BLaER1 (cell line): ENCODE measurements around the gene ABHD1.
A peak's percentile ranks its signal among the peaks of the same experiment; 100 is the strongest.

Source experiments
- H3K27ac ChIP-seq: shearing (Covaris generic); formaldehyde crosslinking; 2 replicates; pipeline ENCODE4 v1.8.1; 2022
- H3K27me3 ChIP-seq: shearing (Covaris generic); formaldehyde crosslinking; 2 replicates; pipeline ENCODE4 v1.8.1; 2022
- H3K36me3 ChIP-seq: shearing (Covaris generic); formaldehyde crosslinking; 2 replicates; pipeline ENCODE4 v1.8.1; 2022
- H3K4me1 ChIP-seq: shearing (Covaris generic); formaldehyde crosslinking; 2 replicates; pipeline ENCODE4 v1.8.1; 2022
- H3K4me2 ChIP-seq: shearing (Covaris generic); formaldehyde crosslinking; 2 replicates; pipeline ENCODE4 v1.8.1; 2022
- H3K4me3 ChIP-seq: shearing (Covaris generic); formaldehyde crosslinking; 2 replicates; pipeline ENCODE4 v1.8.1; 2022
- H3K9ac ChIP-seq: shearing (Covaris generic); formaldehyde crosslinking; 2 replicates; pipeline ENCODE4 v1.8.1; 2022
- H3K9me3 ChIP-seq: shearing (Covaris generic); formaldehyde crosslinking; 2 replicates; pipeline ENCODE4 v1.8.1; 2022
- H4K20me1 ChIP-seq: shearing (Covaris generic); formaldehyde crosslinking; 2 replicates; pipeline ENCODE4 v1.8.1; 2022
- Cebpa-rat ChIP-seq: shearing (Covaris generic); IDR thresholded peaks from 2 replicates; pipeline ENCODE4 v1.8.1; 2022

The ABHD1 gene

GRCh38 chr2:27086724-27087593 lies 36.7 kb upstream of the ABHD1 start, which contains the start of gene KHK:
Gene KHK, plus strand, starts transcription at chr2:27086772. Its CDS starts 488 bp downstream, at chr2:27087260.
- Histone ChIP-seq H3K36me3 (peaks cover 34% of the 10 kb centered on the region), H3K9me3 (no peaks in the 10 kb centered on the region), H3K4me1 (peaks cover 87% of the 10 kb centered on the region), H3K9ac (peak within 1 kb of the TSS; percentile 88), H3K27ac (peak within 1 kb of the TSS; percentile 88), H4K20me1 (peaks cover 21% of the 10 kb centered on the region; the same call in 1 of the 2 replicates), H3K4me3 (peak within 1 kb of the TSS; percentile 75), H3K4me2 (peak within 1 kb of the TSS; percentile 100), H3K27me3 (no peaks in the 10 kb centered on the region)
- no peak for TF ChIP-seq Cebpa-rat

DNA sequence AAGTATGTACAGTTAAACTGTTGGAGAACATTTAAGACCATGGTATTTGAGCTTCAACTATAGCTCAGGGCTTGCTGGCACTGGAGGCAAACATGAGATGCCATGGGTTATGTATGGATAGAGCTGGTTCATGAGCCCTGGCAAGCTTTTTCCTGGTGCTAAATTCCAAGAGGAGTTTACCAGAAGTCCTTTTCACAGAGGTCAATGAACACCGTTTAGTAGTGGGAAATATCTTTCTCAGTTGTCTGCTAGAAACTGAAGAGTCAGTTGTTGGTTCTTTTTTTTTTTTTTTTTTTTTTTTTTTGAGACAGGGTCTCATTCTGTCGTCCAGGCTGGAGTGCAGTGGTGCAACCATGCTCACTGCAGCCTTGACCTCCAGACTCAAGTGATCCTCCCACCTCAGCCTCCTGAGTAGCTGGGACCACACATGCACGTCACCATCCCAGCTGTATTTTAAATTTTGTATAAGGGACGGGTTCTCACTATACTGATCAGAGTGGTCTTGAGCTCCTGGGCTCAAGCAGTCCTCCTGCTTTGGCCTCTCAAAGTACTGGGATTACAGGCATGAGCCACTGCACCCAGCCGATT lies 35.7 kb upstream of the ABHD1 start:
- no peaks in the 10 kb centered on the region for H3K9me3 ChIP-seq
- peaks cover 87% of the 10 kb centered on the region for H3K4me1 ChIP-seq
- H4K20me1 ChIP-seq, result peaks cover 15% of the 10 kb centered on the region; the same call in 1 of the 2 replicates
- peak overlapping the region; percentile 100 for H3K4me2 ChIP-seq
- H3K27ac ChIP-seq, result no peak overlapping the region
- no peak overlapping the region for H3K9ac ChIP-seq
- no peaks in the 10 kb centered on the region for H3K27me3 ChIP-seq
- H3K4me3 ChIP-seq, result no peak overlapping the region
- peaks cover 24% of the 10 kb centered on the region for H3K36me3 ChIP-seq
- no peak for TF ChIP-seq Cebpa-rat

DNA sequence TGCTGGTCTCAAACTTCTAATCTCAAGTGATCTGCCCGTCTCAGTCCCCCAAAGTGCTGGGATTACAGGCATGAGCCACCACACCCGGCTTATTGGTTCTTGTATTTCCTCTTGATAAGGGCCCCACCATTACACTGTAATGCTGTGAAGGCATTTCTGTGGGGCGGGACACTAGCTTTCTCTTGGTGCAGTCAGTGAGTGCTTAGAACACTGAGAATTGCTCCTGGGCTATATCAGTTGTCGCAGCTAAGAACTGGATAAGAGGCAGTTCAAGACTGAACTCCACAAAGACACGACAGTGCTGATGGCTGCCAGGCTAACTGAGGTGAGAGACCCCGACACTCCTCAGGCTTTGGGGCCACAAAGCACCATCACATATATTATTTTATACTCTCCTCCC lies 35.0 kb upstream of the ABHD1 start:
- Histone ChIP-seq H3K36me3 (peaks cover 17% of the 10 kb centered on the region), H3K27ac (no peak overlapping the region), H4K20me1 (peaks cover 8% of the 10 kb centered on the region; the same call in 1 of the 2 replicates), H3K27me3 (no peaks in the 10 kb centered on the region), H3K4me2 (peak overlapping the region; percentile 100), H3K4me3 (no peak overlapping the region), H3K4me1 (peaks cover 82% of the 10 kb centered on the region), H3K9me3 (no peaks in the 10 kb centered on the region), H3K9ac (no peak overlapping the region)
- TF ChIP-seq Cebpa-rat, result no peak

DNA sequence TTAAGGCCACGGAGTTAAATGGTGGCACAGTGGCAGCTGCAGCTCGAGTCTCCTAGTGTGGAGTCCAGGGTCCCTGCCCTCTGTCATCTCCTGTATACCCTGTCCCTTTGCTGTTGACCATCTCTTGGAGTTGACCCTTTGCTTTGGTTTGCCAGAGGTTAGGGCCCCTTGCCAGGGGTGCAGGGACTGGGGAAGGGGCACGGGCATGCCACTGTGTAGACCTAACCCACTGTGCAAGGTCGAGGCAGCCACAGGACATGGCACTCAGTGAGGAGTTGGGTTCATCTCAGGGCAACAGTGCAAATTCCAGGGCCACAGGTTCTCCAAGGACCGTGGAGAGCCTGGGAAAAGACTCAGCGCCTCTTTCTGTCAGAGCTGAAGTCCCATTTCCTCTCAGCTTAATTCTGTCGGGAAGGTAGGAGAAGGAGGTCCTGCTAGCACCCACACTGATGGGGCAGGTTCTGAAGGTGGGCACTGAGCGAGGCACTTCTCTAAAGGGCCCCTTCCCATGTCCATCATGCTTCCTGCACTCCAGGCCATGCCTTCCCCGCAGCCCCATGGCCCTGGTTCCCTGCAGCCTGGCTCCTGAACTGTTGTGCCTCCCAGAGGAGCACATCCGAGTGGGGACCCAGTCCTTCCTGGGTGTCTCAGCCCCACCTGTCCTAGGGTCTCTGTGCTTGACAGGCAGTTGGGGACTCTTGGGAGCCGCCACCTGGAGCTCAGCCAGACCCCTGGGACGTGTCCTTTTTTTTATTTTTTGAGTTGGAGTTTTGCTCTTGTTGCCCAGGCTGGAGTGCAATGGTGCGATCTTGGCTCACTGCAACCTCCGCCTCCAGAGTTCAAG lies 34.3 kb upstream of the ABHD1 start:
- H3K4me2 ChIP-seq, result peak overlapping the region; percentile 100
- peaks cover 3% of the 10 kb centered on the region; the same call in 1 of the 2 replicates for H4K20me1 ChIP-seq
- H3K27ac ChIP-seq, result no peak overlapping the region
- peaks cover 75% of the 10 kb centered on the region for H3K4me1 ChIP-seq
- H3K36me3 ChIP-seq, result peaks cover 10% of the 10 kb centered on the region
- no peak overlapping the region for H3K9ac ChIP-seq
- H3K27me3 ChIP-seq, result no peaks in the 10 kb centered on the region
- H3K9me3 ChIP-seq, result no peaks in the 10 kb centered on the region
- TF ChIP-seq Cebpa-rat, result no peak
- no peak overlapping the region for H3K4me3 ChIP-seq

GRCh38 chr2:27091746-27092695 lies 31.6 kb upstream of the ABHD1 start:
- no peak overlapping the region for H3K4me3 ChIP-seq
- H3K9me3 ChIP-seq, result no peaks in the 10 kb centered on the region
- H3K4me1 ChIP-seq, result peaks cover 63% of the 10 kb centered on the region
- H4K20me1 ChIP-seq, result no peaks in the 10 kb centered on the region
- no peaks in the 10 kb centered on the region; the same call in 1 of the 2 replicates for H3K36me3 ChIP-seq
- H3K27me3 ChIP-seq, result no peaks in the 10 kb centered on the region
- no peak overlapping the region for H3K4me2 ChIP-seq
- H3K27ac ChIP-seq, result no peak overlapping the region
- TF ChIP-seq Cebpa-rat, result no peak
- H3K9ac ChIP-seq, result no peak overlapping the region

DNA sequence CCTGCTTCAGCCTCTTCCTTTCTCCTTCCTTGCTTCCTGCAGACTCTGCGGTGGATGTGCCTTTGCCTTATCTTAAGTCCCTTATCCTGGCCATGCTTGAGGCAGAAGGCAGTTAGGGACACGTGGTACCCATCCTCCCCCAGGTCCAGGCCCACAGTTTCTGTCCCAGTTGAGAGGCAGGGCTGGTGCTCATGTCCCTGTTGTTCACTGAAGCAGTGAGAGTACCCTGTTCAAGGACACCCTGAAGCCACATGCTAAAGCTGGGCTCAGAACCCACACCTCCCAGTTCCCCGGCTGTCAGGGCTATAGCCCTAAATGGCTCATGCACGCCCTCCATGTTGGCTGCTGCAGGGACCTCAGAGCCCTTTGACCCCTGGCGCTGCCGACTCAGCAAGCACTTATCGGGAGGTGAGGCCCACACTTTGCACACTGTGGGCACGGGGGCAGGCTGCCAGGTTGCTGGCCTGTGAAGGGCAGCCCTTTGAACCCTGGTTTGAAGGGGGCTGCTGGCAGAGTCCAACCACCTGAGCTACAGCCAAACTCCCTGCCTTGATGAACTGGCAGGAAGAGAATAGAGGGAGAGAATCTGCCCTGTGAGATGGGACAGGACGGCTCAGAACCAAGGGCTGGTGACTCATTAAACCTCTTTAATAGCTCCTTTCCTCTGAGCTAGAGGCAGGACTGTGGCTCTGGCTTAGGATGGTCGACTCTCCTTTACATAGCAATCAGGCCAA lies 30.8 kb upstream of the ABHD1 start:
- Histone ChIP-seq H3K4me1 (peaks cover 55% of the 10 kb centered on the region), H3K4me3 (no peak overlapping the region), H3K4me2 (no peak overlapping the region), H3K36me3 (no peaks in the 10 kb centered on the region; the same call in 1 of the 2 replicates), H3K9me3 (no peaks in the 10 kb centered on the region), H3K27me3 (no peaks in the 10 kb centered on the region), H3K9ac (no peak overlapping the region), H4K20me1 (no peaks in the 10 kb centered on the region), H3K27ac (no peak overlapping the region)
- TF ChIP-seq Cebpa-rat, result no peak

DNA sequence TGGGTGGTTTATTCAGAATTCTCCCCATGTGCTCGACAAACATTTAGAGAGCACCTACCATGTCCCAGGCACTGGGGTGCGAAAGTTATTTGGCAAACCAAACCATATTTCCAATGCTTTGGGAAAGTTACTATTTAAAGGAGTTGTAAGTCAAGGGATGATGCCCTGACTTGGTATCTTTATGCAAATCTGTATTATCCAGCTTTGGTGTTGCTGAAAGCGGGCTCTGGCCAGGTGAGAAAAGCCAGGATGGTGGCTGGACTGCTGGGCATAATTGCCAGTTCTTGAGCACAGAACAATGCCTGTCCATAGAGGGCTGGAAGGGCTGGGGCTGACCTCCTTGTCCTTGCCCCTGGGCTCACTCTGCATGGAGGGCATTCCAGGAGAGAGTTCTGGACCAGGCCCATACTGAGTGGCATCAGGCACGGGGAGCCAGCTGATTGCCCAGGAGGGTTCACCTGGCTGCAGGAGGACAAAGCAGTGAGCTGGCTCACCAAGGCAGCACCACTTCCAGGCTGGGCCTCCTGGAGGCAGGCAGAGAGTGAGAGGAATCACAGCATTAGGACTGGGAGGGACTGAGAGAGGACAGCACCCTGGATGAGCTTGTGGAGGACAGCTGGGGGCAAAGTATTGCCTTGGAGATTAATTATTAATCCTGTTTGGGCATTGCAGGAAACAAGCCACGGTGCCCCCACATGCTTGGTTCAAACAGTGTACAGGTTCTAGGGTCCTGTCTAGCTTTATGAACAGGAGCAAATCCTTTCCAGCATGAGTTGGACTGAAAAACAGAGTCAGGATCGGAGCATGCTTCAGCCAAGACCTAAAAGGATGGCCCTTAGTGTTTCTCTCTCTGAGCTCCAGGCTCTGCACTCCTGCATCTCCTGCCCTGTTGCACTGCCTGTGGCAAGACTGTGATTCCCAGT lies 29.9 kb upstream of the ABHD1 start:
- no peaks in the 10 kb centered on the region for H4K20me1 ChIP-seq
- no peaks in the 10 kb centered on the region; the same call in 1 of the 2 replicates for H3K36me3 ChIP-seq
- no peak overlapping the region for H3K4me3 ChIP-seq
- no peak for TF ChIP-seq Cebpa-rat
- no peak overlapping the region for H3K9ac ChIP-seq
- H3K9me3 ChIP-seq, result no peaks in the 10 kb centered on the region
- H3K4me2 ChIP-seq, result no peak overlapping the region
- no peak overlapping the region for H3K27ac ChIP-seq
- no peaks in the 10 kb centered on the region for H3K27me3 ChIP-seq
- H3K4me1 ChIP-seq, result peaks cover 50% of the 10 kb centered on the region
